Measurements from ENCODE around the gene ABHD12B.

DNA sequence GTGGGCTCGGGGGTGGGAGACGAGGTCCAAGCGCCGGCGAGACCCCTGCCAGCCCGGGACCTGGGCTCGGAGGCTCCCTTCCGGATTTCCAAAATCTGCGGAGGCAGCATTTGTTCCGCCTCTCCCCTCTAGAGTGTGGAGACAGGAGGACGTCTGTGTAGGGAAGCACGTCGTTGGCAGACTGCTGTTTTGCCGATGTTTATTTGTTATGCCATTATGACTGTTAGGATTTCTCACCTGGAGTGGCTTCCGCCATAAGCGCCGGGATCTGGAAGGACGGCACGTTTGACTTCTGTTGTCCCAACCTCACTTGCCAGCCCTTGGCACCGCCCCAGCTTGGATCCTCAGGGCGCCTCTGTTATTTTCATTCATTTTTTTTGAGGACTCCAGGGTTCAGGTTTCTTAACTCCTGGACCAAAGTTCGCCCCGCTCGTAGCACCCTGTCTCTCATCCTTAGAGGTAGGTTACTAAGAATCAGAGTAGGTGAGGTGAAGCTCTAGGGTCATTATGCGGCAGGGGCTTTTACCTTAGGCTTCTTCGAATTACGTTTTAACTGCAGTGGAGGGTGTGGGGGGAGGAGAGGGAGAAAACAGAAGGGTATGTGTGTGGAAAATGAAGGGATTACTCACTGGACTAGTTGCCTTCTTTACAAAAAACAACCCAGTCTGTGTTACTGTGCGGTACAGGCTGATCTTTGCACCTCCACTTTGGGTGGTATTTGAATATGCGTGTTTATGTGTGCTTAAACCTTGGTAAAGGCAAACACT, 73.0 kb downstream of the ABHD12B start:
- no peak for TF ChIP-seq CHD1 (IDR thresholded peaks at IDR 0.05; ENCODE audit: low read length)
- TF ChIP-seq SRSF9 (IDR thresholded peaks at IDR 0.05; ENCODE audit: borderline replicate concordance, low read depth, low read length) = no peak
- no peak for TF ChIP-seq CHD7 (IDR thresholded peaks at IDR 0.05; ENCODE audit: low read depth, low read length)
